GM23248 (cell line): ENCODE measurements around the gene ERI2. TPM values are rescaled to one million over a fixed set of nuclear protein-coding genes. Genes with fewer than 3 reads are reported as not detected.
A peak's percentile ranks its signal among the peaks of the same experiment; 100 is the strongest.

Experiments
- DNase-seq: peaks from one replicate; pipeline ENCODE4 v3.0.0-alpha.2; 2015
- H2AFZ ChIP-seq: fragments of 200-600 bp; sonication (generic); 2 replicates; pipeline ENCODE4 v1.6.1; 2016; ENCODE audit warnings: antibody characterized with exemption
- H3F3A ChIP-seq: fragments of 200-600 bp; sonication (generic); 2 replicates; pipeline ENCODE4 v1.6.1; 2016; ENCODE audit warnings: mild to moderate bottlenecking, antibody characterized with exemption, mixed run types; ENCODE audit not compliant: insufficient read depth
- H3K27ac ChIP-seq: fragments of 200-600 bp; sonication (generic); 2 replicates; pipeline ENCODE4 v1.5.1; 2016; ENCODE audit warnings: mild to moderate bottlenecking
- H3K27me3 ChIP-seq: fragments of 200-600 bp; sonication (generic); replicated peaks from 2 replicates; pipeline ENCODE4 v1.6.1; 2016; ENCODE audit warnings: mild to moderate bottlenecking; ENCODE audit not compliant: insufficient read depth
- H3K36me3 ChIP-seq: fragments of 200-600 bp; sonication (generic); 2 replicates; pipeline ENCODE4 v1.6.1; 2016; ENCODE audit warnings: low read depth, mild to moderate bottlenecking
- H3K4me1 ChIP-seq: fragments of 200-600 bp; sonication (generic); 2 replicates; pipeline ENCODE4 v1.6.1; 2016; ENCODE audit warnings: mild to moderate bottlenecking; ENCODE audit not compliant: insufficient read depth
- H3K4me2 ChIP-seq: fragments of 200-600 bp; sonication (generic); one replicate; pipeline ENCODE4 v1.6.1; 2016; ENCODE audit warnings: mild to moderate bottlenecking; ENCODE audit not compliant: unreplicated experiment
- H3K4me3 ChIP-seq: fragments of 200-600 bp; sonication (generic); 2 replicates; pipeline ENCODE4 v1.5.1; 2016; ENCODE audit warnings: mild to moderate bottlenecking
- H3K79me2 ChIP-seq: fragments of 200-600 bp; sonication (generic); 2 replicates; pipeline ENCODE4 v1.6.1; 2016; ENCODE audit warnings: mild to moderate bottlenecking; ENCODE audit not compliant: insufficient read depth
- H3K9ac ChIP-seq: fragments of 200-600 bp; sonication (generic); 2 replicates; pipeline ENCODE4 v1.6.1; 2016; ENCODE audit warnings: mild to moderate bottlenecking
- H3K9me2 ChIP-seq: fragments of 200-600 bp; sonication (generic); 2 replicates; pipeline ENCODE4 v1.6.1; 2016; ENCODE audit warnings: mixed run types, mild to moderate bottlenecking, moderate library complexity; ENCODE audit not compliant: insufficient read depth
- H3K9me3 ChIP-seq: fragments of 200-600 bp; sonication (generic); one replicate; pipeline ENCODE4 v1.6.1; 2017; ENCODE audit warnings: low read depth
- H4K20me1 ChIP-seq: fragments of 200-600 bp; sonication (generic); 2 replicates; pipeline ENCODE4 v1.6.0; 2016; ENCODE audit not compliant: insufficient read depth
- EZH2 ChIP-seq: fragments of 200-600 bp; sonication (generic); IDR thresholded peaks from 2 replicates; pipeline ENCODE4 v1.6.1; 2018; ENCODE audit warnings: antibody characterized with exemption, mild to moderate bottlenecking; ENCODE audit not compliant: insufficient read depth, poor library complexity, severe bottlenecking
- EZH2phosphoT487 ChIP-seq: fragments of 200-600 bp; sonication (generic); IDR thresholded peaks from 2 replicates; pipeline ENCODE4 v1.6.1; 2018; ENCODE audit warnings: antibody characterized with exemption, moderate library complexity, mild to moderate bottlenecking, low read depth; ENCODE audit not compliant: insufficient read depth
- WGBS, 2 experiments: methylation state at CpG; one replicate each; pipeline ENCODE4 v1.1.6; 2015 to 2017; ENCODE audit warnings: low lambda C conversion rate in 2 of 2, low coverage in 1 of 2; ENCODE audit errors: missing lambda C conversion rate in 2 of 2; 5-methylcytosine and 5-hydroxymethylcytosine counted together
- in situ Hi-C: fragments of 300-500 bp; cut with MboI; formaldehyde crosslinking; loops from 2 replicates; pipeline ENCODE4 v1.15.0; 2020
- polyA plus RNA-seq: library from polyadenylated mRNA; unstranded; fragments of >200 nt; fragmentation: Nextera tagmentation; extraction: Ambion mirVana; gene quantifications from 2 replicates; pipeline ENCODE4 v1.2.1, GENCODE V29; 2016
- total RNA-seq: library from RNA; depleted of rRNA; stranded (reverse); fragments of >200 nt; shearing (Covaris generic); gene quantifications from 2 replicates; pipeline ENCODE4 v1.2.3, GENCODE V29; 2014

ERI2 gene
- total and polyA plus RNA-seq, 2 experiments from 2014 or later, result 13.2 to 13.6 TPM

DNA sequence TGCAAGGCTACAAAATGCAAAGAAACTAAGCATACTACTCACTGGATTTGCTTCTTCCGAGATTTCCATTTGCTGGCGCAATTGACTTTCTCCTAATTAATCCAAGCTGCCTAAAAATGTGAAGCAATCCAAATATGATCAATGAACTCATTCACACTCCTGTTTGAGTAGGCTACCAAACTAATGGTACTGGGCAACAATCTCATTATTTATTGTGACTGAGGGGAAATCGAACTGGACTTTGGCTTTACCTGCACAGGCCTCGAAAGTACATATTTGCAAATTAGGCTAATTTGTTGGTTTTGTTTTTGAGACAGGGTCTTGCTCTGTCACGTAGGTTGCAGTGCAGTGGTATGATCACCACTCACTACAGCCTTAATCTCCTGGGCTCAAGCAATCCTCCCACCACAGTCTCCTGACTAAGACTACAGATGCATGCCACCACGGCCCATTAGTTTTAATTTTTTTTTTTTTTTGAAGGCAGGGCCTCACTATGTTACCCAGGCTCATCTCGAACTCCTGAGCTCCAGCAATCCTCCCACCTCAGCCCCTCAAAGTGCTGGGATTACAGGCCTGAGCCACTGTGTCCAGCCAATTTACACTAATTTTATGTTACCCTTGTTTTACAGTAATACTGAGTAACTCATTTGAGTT lies 2.6 kb downstream of the ERI2 start:
- 64 to 71% methylated on average over 7 of the region's 7 CpGs for WGBS, 2 experiments
- H3K9me3 ChIP-seq, result no peaks in the 10 kb centered on the region
- no peaks in the 10 kb centered on the region for H3K9me2 ChIP-seq
- DNase-seq, result peak; percentile 22
- peaks cover 7% of the 10 kb centered on the region; the same call in 1 of the 2 replicates for H3K79me2 ChIP-seq
- H3K27me3 ChIP-seq, result no peaks in the 10 kb centered on the region
- TF ChIP-seq EZH2phosphoT487 (no peak), EZH2 (no peak)
- peaks cover 21% of the 10 kb centered on the region for H3F3A ChIP-seq
- peaks cover 10% of the 10 kb centered on the region for H3K36me3 ChIP-seq
- H4K20me1 ChIP-seq, result no peaks in the 10 kb centered on the region
- H3K4me3 ChIP-seq, result no peak overlapping the region
- peak overlapping the region; percentile 56; the same call in 1 of the 2 replicates for H2AFZ ChIP-seq
- in situ Hi-C loops, result no loop called here
- 0 out of 2 replicates have a peak overlapping the region, but pooled peaks have one; percentile 2 for H3K27ac ChIP-seq
- H3K9ac ChIP-seq, result no peak overlapping the region
- peaks cover 12% of the 10 kb centered on the region; the same call in 1 of the 2 replicates for H3K4me1 ChIP-seq
- H3K4me2 ChIP-seq, result peak overlapping the region; percentile 30

DNA sequence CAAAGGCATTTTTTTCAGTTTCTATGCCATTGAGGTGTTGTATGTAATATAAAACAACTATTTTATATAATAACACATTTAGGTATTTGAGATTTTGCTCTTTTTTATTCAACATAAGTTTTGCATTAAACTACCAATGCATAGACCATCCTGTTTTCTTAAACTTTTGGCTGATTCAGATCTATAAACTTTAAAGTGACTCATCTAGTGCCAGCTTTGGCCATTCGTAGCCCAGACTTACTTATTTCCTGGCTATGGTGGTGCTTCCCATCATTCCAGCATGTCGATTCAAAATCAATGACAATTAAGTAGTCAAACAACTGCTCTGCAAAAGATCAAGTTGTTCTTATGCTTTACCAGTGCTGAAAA lies 3.1 kb downstream of the ERI2 start:
- WGBS, 2 experiments, result 17% methylated on average over 2 of the region's 2 CpGs
- no peaks in the 10 kb centered on the region for H4K20me1 ChIP-seq
- H2AFZ ChIP-seq, result peak overlapping the region; percentile 56; the same call in 1 of the 2 replicates
- H3K9ac ChIP-seq, result no peak overlapping the region
- peaks cover 7% of the 10 kb centered on the region; the same call in 1 of the 2 replicates for H3K79me2 ChIP-seq
- H3K4me2 ChIP-seq, result peak overlapping the region; percentile 30
- H3K4me3 ChIP-seq, result no peak overlapping the region
- H3K27ac ChIP-seq, result 0 out of 2 replicates have a peak overlapping the region, but pooled peaks have one; percentile 2
- peaks cover 12% of the 10 kb centered on the region; the same call in 1 of the 2 replicates for H3K4me1 ChIP-seq
- peaks cover 11% of the 10 kb centered on the region for H3K36me3 ChIP-seq
- TF ChIP-seq EZH2phosphoT487, result no peak
- TF ChIP-seq EZH2, result no peak
- in situ Hi-C loops, result no loop called here
- H3F3A ChIP-seq, result peaks cover 21% of the 10 kb centered on the region
- no peaks in the 10 kb centered on the region for H3K27me3 ChIP-seq
- H3K9me2 ChIP-seq, result no peaks in the 10 kb centered on the region
- peak; percentile 70 for DNase-seq
- H3K9me3 ChIP-seq, result no peaks in the 10 kb centered on the region

DNA sequence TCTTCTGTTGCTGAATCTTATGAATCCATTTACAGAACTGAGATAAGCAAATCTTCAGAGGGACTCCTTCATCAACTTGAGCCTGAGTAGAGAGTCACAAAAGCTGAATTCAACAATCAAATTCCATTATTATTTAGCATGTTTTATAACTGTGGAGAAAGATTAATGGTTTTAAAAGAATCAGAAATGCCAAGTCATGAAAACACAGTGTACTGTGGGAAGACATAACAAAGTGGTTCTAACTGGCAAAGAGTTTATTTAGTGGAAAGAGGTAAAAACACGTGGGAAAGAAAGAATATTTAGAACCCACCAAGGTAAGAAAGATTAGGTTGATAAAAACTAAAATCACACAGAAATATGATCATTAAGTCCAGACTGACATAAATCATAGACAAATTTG lies 5.0 kb downstream of the ERI2 start:
- in situ Hi-C loops, result no loop called here
- peaks cover 12% of the 10 kb centered on the region; the same call in 1 of the 2 replicates for H3K4me1 ChIP-seq
- H3K9me2 ChIP-seq, result no peaks in the 10 kb centered on the region
- no peak overlapping the region for H2AFZ ChIP-seq
- H3K4me3 ChIP-seq, result no peak overlapping the region
- WGBS, 2 experiments, result 78 to 86% methylated on average over 1 of the region's 1 CpG
- peaks cover 12% of the 10 kb centered on the region for H3F3A ChIP-seq
- H3K36me3 ChIP-seq, result peaks cover 11% of the 10 kb centered on the region
- no peak for DNase-seq
- no peak overlapping the region for H3K9ac ChIP-seq
- H3K4me2 ChIP-seq, result no peak overlapping the region
- no peak overlapping the region for H3K27ac ChIP-seq
- H3K27me3 ChIP-seq, result no peaks in the 10 kb centered on the region
- H3K79me2 ChIP-seq, result peaks cover 7% of the 10 kb centered on the region; the same call in 1 of the 2 replicates
- TF ChIP-seq EZH2phosphoT487 (no peak), EZH2 (no peak)
- no peaks in the 10 kb centered on the region for H3K9me3 ChIP-seq
- no peaks in the 10 kb centered on the region for H4K20me1 ChIP-seq

DNA sequence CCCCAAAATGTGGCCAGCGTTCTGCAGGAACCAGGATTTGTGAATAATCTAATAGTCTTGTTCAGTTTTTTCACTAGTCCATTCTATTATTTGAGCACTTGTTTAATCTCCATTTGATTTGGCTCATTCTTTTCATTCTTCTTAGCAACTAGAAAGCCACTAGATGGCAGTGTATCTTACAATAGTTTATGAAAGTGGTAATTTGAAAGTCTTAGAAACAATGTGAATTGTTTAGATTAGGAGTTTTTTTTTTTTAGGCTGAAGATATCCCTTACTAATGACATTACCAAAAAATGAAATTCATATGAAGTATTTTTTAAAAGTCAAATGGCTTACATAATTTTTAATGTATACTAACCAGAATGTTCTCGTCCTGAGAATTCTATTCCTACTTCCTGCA lies 6.7 kb downstream of the ERI2 start:
- 49 to 54% methylated on average over 2 of the region's 2 CpGs for WGBS, 2 experiments
- Histone ChIP-seq H3K36me3 (peaks cover 11% of the 10 kb centered on the region), H3K9ac (no peak overlapping the region), H3K4me2 (no peak overlapping the region), H3K4me3 (no peak overlapping the region), H3K4me1 (peaks cover 12% of the 10 kb centered on the region; the same call in 1 of the 2 replicates), H2AFZ (no peak overlapping the region), H3K27ac (no peak overlapping the region), H3F3A (peaks cover 12% of the 10 kb centered on the region), H3K79me2 (no peaks in the 10 kb centered on the region), H4K20me1 (no peaks in the 10 kb centered on the region), H3K27me3 (no peaks in the 10 kb centered on the region), H3K9me2 (no peaks in the 10 kb centered on the region), H3K9me3 (no peaks in the 10 kb centered on the region)
- in situ Hi-C loops, result no loop called here
- DNase-seq, result peak; percentile 72
- TF ChIP-seq EZH2phosphoT487, result no peak

DNA sequence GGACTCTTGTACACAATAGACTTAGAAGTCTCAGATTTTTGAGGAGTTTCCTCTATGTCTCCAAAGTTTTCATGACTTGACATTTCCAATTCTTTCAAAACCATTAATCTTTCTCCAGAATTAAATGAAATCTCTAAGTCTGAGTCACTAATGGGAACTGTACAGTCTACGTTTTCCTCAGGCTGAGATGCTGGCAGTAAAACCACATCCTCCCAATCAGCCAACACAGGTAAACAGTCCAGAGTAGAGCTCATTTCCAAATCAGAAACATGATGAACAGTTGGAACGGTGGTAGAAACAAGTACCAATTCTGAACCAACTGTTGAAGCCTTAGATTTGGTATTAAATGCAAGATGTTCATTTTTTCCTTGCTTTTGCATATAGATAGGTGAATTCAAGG lies 7.9 kb downstream of the ERI2 start:
- TF ChIP-seq EZH2 (no peak), EZH2phosphoT487 (no peak)
- Histone ChIP-seq H3K79me2 (no peaks in the 10 kb centered on the region), H3K36me3 (peaks cover 11% of the 10 kb centered on the region), H2AFZ (no peak overlapping the region), H3K9me3 (no peaks in the 10 kb centered on the region), H3K27ac (no peak overlapping the region), H3K9me2 (no peaks in the 10 kb centered on the region), H3K27me3 (no peaks in the 10 kb centered on the region), H3K4me1 (peaks cover 7% of the 10 kb centered on the region; the same call in 1 of the 2 replicates), H3F3A (peaks cover 3% of the 10 kb centered on the region), H3K4me2 (no peak overlapping the region), H3K9ac (no peak overlapping the region), H3K4me3 (no peak overlapping the region), H4K20me1 (no peaks in the 10 kb centered on the region)
- in situ Hi-C loops, result no loop called here
- DNase-seq, result no peak
- 72 to 79% methylated on average over 2 of the region's 2 CpGs for WGBS, 2 experiments
